ENCODE data around the gene DCC.

The DCC gene

GRCh38 chr18:52339891-52340371 is at the start of gene DCC:
Gene DCC, plus strand, starts transcription at chr18:52340197. Its CDS starts 591 bp downstream, at chr18:52340788.
- intact Hi-C loops (cut with DNase I), result loop anchor here (5.0 to 10.0 kb wide), 4 partner anchors 72 to 673 kb away; no protein-coding TSS in a partner anchor
- DNase-seq, result peak; percentile 70 to 92 (median 84)

- intact Hi-C loops (cut with DNase I), result no loop called here
- DNase-seq, result no peak
Measured at GRCh38 chr18:52310651-52311050, 29.3 kb upstream of the DCC start.

- DNase-seq, result no peak
- intact Hi-C loops (cut with DNase I), result no loop called here
Measured at GRCh38 chr18:52311331-52311730, 28.7 kb upstream of the DCC start.

- intact Hi-C loops (cut with DNase I), result no loop called here
- no peak for DNase-seq
Measured at GRCh38 chr18:52312346-52312745, 27.7 kb upstream of the DCC start.

- intact Hi-C loops (cut with DNase I), result no loop called here
- DNase-seq, result no peak
Measured at GRCh38 chr18:52313213-52313612, 26.8 kb upstream of the DCC start.

GRCh38 chr18:52319424-52319983 is 20.5 kb upstream of the DCC start:
- DNase-seq, result no peak
- intact Hi-C loops (cut with DNase I), result no loop called here

- intact Hi-C loops (cut with DNase I), result no loop called here
- DNase-seq, result no peak
Measured at GRCh38 chr18:52322307-52322706, 17.7 kb upstream of the DCC start.

GRCh38 chr18:52323802-52324201 is 16.2 kb upstream of the DCC start:
- no peak for DNase-seq
- intact Hi-C loops (cut with DNase I), result no loop called here

- intact Hi-C loops (cut with DNase I), result no loop called here
- DNase-seq, result no peak
Measured at GRCh38 chr18:52325997-52326396, 14.0 kb upstream of the DCC start.

GRCh38 chr18:52333860-52334259 is 6.1 kb upstream of the DCC start:
- DNase-seq, result no peak
- intact Hi-C loops (cut with DNase I), result no loop called here

- intact Hi-C loops (cut with DNase I), result no loop called here
- DNase-seq, result no peak
Measured at GRCh38 chr18:52334307-52334706, 5.7 kb upstream of the DCC start.

- no peak for DNase-seq
- intact Hi-C loops (cut with DNase I), result no loop called here
Measured at GRCh38 chr18:52334896-52335295, 5.1 kb upstream of the DCC start.

GRCh38 chr18:52337276-52337675 is 2.7 kb upstream of the DCC start:
- DNase-seq, result no peak
- intact Hi-C loops (cut with DNase I), result no loop called here

GRCh38 chr18:52340406-52341102 is 557 bp downstream of the DCC start:
- intact Hi-C loops (cut with DNase I), result loop anchor here (5.0 to 10.0 kb wide), 4 partner anchors 72 to 673 kb away; no protein-coding TSS in a partner anchor
- DNase-seq, result peak in 32 of 42 donors; percentile 23 to 66 (median 35)

- intact Hi-C loops (cut with DNase I), result loop anchor here (5.0 to 10.0 kb wide), 4 partner anchors 71 to 674 kb away; no protein-coding TSS in a partner anchor
- DNase-seq, result peak in 23 of 42 donors; percentile 4 to 50 (median 19)
Measured at GRCh38 chr18:52341103-52341432, 1.1 kb downstream of the DCC start.

GRCh38 chr18:52341608-52342381 is 1.8 kb downstream of the DCC start:
- intact Hi-C loops (cut with DNase I), result loop anchor here (5.0 to 10.0 kb wide), 4 partner anchors 71 to 674 kb away; no protein-coding TSS in a partner anchor
- peak; percentile 30 to 85 (median 68) for DNase-seq

- intact Hi-C loops (cut with DNase I), result loop anchor here (5.0 to 10.0 kb wide), 4 partner anchors 70 to 675 kb away; no protein-coding TSS in a partner anchor
- peak in 11 of 42 donors; percentile 4 to 45 (median 27) for DNase-seq
Measured at GRCh38 chr18:52342456-52342855, 2.5 kb downstream of the DCC start.

- intact Hi-C loops (cut with DNase I), result loop anchor here (5.0 to 10.0 kb wide), 4 partner anchors 69 to 676 kb away; no protein-coding TSS in a partner anchor
- peak in 10 of 42 donors; percentile 12 to 73 (median 46) for DNase-seq
Measured at GRCh38 chr18:52343138-52343537, 3.1 kb downstream of the DCC start.

- peak in 2 of 42 donors; percentile 7 to 25 for DNase-seq
- intact Hi-C loops (cut with DNase I), result loop anchor here (5.0 to 10.0 kb wide), 4 partner anchors 68 to 677 kb away; no protein-coding TSS in a partner anchor
Measured at GRCh38 chr18:52343731-52344340, 3.8 kb downstream of the DCC start.
